Heart left ventricle (tissue), 16 donors: Measurements from ENCODE around the gene MYL6. TPM values are rescaled to one million over a fixed set of nuclear protein-coding genes. Genes with fewer than 3 reads are reported as not detected.

ENCODE experiments used
- ATAC-seq, 4 donors: fragments of 200-7000 bp; cut with Tn5 transposase; one replicate each; pipeline ENCODE4 v1.9.1; 2020 to 2022; ENCODE audit warnings: moderate library complexity in 4 of 4, mild to moderate bottlenecking in 3 of 4, moderate number of reproducible peaks in 1 of 4
- DNase-seq, 5 donors: peaks; one replicate each; pipeline ENCODE4 v3.0.0-alpha.2; 2020
- H3K27ac ChIP-seq, 12 donors: fragments of 200-600 bp; sonication (generic) in 4 of 12; one replicate each; pipeline versions ENCODE4 v1.5.0 to v1.8.0; 2016 to 2022; ENCODE audit warnings: mild to moderate bottlenecking in 2 of 12
- H3K27me3 ChIP-seq, 9 donors: fragments of 200-600 bp; sonication (generic) in 2 of 9; one replicate each; pipeline versions ENCODE4 v1.5.1 to v1.8.0; 2016 to 2022; ENCODE audit warnings: mild to moderate bottlenecking in 3 of 9
- H3K36me3 ChIP-seq, 9 donors: fragments of 200-600 bp; sonication (generic) in 2 of 9; one replicate each; pipeline versions ENCODE4 v1.5.0 to v1.8.0; 2018 to 2022; ENCODE audit warnings: mild to moderate bottlenecking in 2 of 9
- H3K4me1 ChIP-seq, 12 donors: fragments of 200-600 bp; sonication (generic) in 4 of 12; one replicate each; pipeline versions ENCODE4 v1.5.0 to v1.8.0; 2016 to 2022; ENCODE audit warnings: mild to moderate bottlenecking in 3 of 12
- H3K4me3 ChIP-seq, 12 donors: fragments of 200-600 bp; sonication (generic) in 4 of 12; one replicate each; pipeline versions ENCODE4 v1.5.0 to v1.8.0; 2017 to 2022; ENCODE audit warnings: mild to moderate bottlenecking in 9 of 12, moderate library complexity in 4 of 12
- H3K9me3 ChIP-seq, 12 donors: fragments of 200-600 bp; sonication (generic) in 4 of 12; one replicate each; pipeline versions ENCODE4 v1.5.0 to v1.8.0; 2016 to 2022; ENCODE audit warnings: mild to moderate bottlenecking in 1 of 12
- POLR2A ChIP-seq, 2 donors: fragments of 450-650 bp; IDR thresholded peaks; one replicate each; pipeline ENCODE4 v1.6.1; 2017; ENCODE audit warnings: antibody characterized with exemption in 2 of 2, mild to moderate bottlenecking in 2 of 2, moderate library complexity in 2 of 2
- WGBS, 4 donors: extraction: QIAGEN DNeasy Blood & Tissue Kit in 2 of 4; methylation state at CpG; one replicate each; pipeline versions ENCODE4 v1.1.5 to v1.1.7; 2013 to 2018; 5-methylcytosine and 5-hydroxymethylcytosine counted together
- intact Hi-C, 10 donors: fragments of 100-400 bp; cut with DNase I; formaldehyde crosslinking; loops; one replicate each; pipeline versions ENCODE4 v1.11.1 to v1.14.2; 2022
- polyA plus RNA-seq, 2 donors: library from polyadenylated mRNA; stranded (reverse); fragments of 200-250 nt; gene quantifications; one replicate each; pipeline ENCODE4 v1.2.3, GENCODE V29; 2013
- total RNA-seq, 9 donors: library from RNA; depleted of rRNA in 2 of 9; stranded (reverse); fragments of >200 nt in 2 of 9; fragmentation: NEBNext Ultra II Directional in 3 of 9; extraction: Animal tissue kit (Norgen Biotek cat#: 25700) in 3 of 9; gene quantifications; one replicate each; pipeline versions ENCODE4 v1.1.0 to v1.2.4, GENCODE V29; 2016 to 2023
- TF ChIP-seq, protein P1 (sequence below), 12 donors: fragments of 200-600 bp; sonication (generic) in 4 of 12; IDR thresholded peaks; one replicate each; pipeline versions ENCODE4 v1.5.0 to v1.8.0; 2018 to 2022; ENCODE audit warnings: antibody characterized with exemption in 12 of 12, mild to moderate bottlenecking in 5 of 12
- donor health status: ischemic (EF 13 %, LVEDD 7.1; RV severe dilation, severe dysfunction).
- donor health status: healthy with polysubstance abuse.
- donor health status: DM: no; HTN: yes; CAD: no.
- donor health status: DM: no; HTN: no; CAD: no.
- donor health status: ischemic (EF 25% LVEDD 6.9; RV normal size, moderate dysfunction).
- donor health status: ischemic (EF 25% LVEDD 5.7; RV mildly dilated, moderate dysfunction).
- donor health status: healthy.
- donor health status: DM: yes; HTN: yes; CAD: no.
- donor health status: ischemic (EF 35%, LVEDD 5.7; RV mildly dilated, moderate dysfunction).
- donor health status: nonischemic (EF 11% LVEDD 7.7; RV severe dilation, severe dysfunction).
- donor health status: DM: yes; HTN: yes; CAD: no.
- donor health status: PGD.
- donor health status: ischemic (EF 29% LVEDD 5.4; RV normal size, mild dysfunction).
- donor health status: nonischemic (EF 23%, LVEDD 6.1; RV moderate dilation, normal function).

The MYL6 gene
- total and polyA plus RNA-seq, 11 donors: 355 to 1,383 (median 718) TPM

DNA sequence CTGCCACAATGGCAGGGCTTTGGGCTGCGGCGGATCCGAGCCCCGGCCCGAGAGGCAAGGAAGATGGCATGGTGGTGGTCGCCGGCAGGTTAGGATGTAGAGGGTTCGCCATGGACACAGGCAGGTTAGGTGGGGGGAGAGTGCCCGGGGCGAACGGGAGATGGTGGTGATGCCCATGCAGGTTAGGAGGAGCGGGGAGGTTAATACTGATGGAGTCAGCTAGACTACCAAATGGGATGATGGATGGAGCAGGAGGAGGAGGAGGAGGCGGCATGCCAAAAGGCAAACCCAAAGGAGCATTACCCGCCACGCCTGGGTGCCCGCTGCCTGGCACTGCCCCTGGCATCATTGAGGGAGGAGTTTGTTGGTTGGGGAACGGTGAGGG lies 6.2 kb downstream of the MYL6 start:
- ATAC-seq (peak in 1 of 4 donors; percentile 2), DNase-seq (no peak)
- Histone ChIP-seq H3K4me3 (no peak overlapping the region), H3K27ac (peak overlapping the region in 1 of 12 donors; percentile 98), H3K27me3 (no peaks in the 10 kb centered on the region), H3K36me3 (peaks cover 0 to 98% (median 97%) of the 10 kb centered on the region in 9 donors), H3K9me3 (no peaks in the 10 kb centered on the region), H3K4me1 (peaks cover 4 to 43% (median 27%) of the 10 kb centered on the region in 12 donors)
- intact Hi-C loops: no loop called here
- 91 to 94% (median 92%) methylated on average over 17 of the region's 17 CpGs for WGBS, 4 donors
- TF ChIP-seq POLR2A (IDR thresholded peaks at IDR 0.05): no peak
- TF ChIP-seq, protein P1, sequence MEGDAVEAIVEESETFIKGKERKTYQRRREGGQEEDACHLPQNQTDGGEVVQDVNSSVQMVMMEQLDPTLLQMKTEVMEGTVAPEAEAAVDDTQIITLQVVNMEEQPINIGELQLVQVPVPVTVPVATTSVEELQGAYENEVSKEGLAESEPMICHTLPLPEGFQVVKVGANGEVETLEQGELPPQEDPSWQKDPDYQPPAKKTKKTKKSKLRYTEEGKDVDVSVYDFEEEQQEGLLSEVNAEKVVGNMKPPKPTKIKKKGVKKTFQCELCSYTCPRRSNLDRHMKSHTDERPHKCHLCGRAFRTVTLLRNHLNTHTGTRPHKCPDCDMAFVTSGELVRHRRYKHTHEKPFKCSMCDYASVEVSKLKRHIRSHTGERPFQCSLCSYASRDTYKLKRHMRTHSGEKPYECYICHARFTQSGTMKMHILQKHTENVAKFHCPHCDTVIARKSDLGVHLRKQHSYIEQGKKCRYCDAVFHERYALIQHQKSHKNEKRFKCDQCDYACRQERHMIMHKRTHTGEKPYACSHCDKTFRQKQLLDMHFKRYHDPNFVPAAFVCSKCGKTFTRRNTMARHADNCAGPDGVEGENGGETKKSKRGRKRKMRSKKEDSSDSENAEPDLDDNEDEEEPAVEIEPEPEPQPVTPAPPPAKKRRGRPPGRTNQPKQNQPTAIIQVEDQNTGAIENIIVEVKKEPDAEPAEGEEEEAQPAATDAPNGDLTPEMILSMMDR (IDR thresholded peaks at IDR 0.05): no peak

DNA sequence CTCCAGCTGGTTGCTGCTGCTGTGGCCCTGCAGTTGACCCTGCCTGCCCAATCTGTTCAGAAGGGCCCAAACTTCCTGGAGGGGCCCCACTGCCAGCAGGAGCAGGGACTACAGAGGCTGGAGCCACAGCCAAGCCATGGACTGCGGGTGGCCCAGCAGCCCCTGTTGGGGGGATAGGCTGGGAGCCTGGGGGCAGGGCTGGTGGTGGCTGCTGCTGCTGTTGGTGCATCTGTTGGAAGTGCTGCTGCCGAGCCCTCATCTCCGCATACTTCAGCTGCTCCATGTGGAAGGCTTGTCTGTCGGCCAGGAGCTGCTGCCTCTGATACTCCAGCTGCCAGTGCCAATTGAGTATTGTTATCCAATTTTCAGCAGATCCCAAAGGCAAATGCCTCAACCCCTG lies 7.2 kb downstream of the MYL6 start:
- 38 to 56% (median 50%) methylated on average over 3 to 4 of the region's 4 CpGs for WGBS, 4 donors
- Histone ChIP-seq H3K9me3 (no peaks in the 10 kb centered on the region), H3K36me3 (peaks cover 0 to 98% (median 97%) of the 10 kb centered on the region in 9 donors), H3K27ac (peak overlapping the region in 3 of 12 donors; percentile 6 to 30 (median 8)), H3K4me1 (peaks cover 4 to 33% (median 17%) of the 10 kb centered on the region in 12 donors), H3K4me3 (no peak overlapping the region), H3K27me3 (no peaks in the 10 kb centered on the region)
- intact Hi-C loops: no loop called here
- peak in 1 of 5 donors; percentile 45 for DNase-seq
- TF ChIP-seq POLR2A (IDR thresholded peaks at IDR 0.05): no peak
- TF ChIP-seq, protein P1 (IDR thresholded peaks at IDR 0.05): no peak
- peak in 3 of 4 donors; percentile 4 to 23 (median 9) for ATAC-seq

DNA sequence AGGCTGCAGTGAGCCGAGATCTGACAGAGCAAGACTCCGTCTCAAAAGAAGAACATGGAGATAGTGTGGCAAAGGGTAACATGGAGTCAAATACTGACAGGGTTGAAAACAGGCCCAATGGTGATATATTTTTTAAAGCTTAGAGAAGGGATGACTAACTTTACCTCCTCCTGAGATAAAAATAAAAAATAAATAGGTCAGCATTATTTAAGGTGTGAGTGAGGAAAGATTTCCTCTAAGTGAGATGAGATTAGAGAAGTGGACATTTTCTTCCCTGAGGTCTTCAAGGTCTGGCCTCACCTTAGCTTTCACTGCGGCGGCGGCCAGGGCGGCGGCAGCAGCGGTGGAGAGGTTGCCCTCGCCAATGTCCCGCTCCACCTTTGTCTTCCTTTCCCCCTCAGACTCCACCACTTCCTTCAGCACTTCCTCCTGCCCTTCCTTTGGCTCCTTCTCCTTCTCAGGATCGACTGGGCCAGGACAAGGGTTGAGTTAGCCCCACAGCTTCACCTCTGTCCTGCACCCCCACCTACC lies 11.1 kb downstream of the MYL6 start:
- Histone ChIP-seq H3K9me3 (no peaks in the 10 kb centered on the region), H3K27ac (no peak overlapping the region), H3K4me1 (peaks cover 0 to 10% (median 0%) of the 10 kb centered on the region in 12 donors), H3K36me3 (peaks cover 3 to 98% (median 97%) of the 10 kb centered on the region in 9 donors), H3K4me3 (no peak overlapping the region), H3K27me3 (no peaks in the 10 kb centered on the region)
- 78 to 89% (median 82%) methylated on average over 11 of the region's 11 CpGs for WGBS, 4 donors
- TF ChIP-seq, protein P1 (IDR thresholded peaks at IDR 0.05): no peak
- TF ChIP-seq POLR2A (IDR thresholded peaks at IDR 0.05): no peak
- ATAC-seq (no peak), DNase-seq (no peak)
- intact Hi-C loops: no loop called here

DNA sequence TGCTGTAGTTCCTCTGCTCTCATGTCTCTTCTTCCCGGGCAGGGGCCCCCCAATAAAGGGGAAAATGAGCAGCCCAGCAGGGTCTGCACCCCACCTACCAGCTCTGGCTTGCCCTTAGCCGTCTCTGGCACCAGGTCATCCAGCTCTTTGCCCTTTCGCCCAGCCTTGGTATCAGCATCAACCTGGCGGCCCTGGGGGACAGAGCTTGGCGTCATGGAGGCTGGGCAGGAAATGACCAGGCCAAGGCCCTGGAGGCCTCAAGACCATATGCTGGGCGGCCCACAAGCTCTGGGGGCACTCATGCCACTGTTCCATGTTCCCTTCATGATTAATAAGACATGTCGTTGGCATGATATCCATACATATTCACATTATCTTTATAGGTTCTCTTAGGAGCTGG lies 14.7 kb downstream of the MYL6 start:
- Histone ChIP-seq H3K4me3 (no peak overlapping the region), H3K9me3 (no peaks in the 10 kb centered on the region), H3K27me3 (no peaks in the 10 kb centered on the region), H3K36me3 (peaks cover 3 to 100% (median 99%) of the 10 kb centered on the region in 9 donors), H3K4me1 (no peaks in the 10 kb centered on the region), H3K27ac (no peak overlapping the region)
- TF ChIP-seq, protein P1 (IDR thresholded peaks at IDR 0.05): no peak
- intact Hi-C loops: no loop called here
- DNase-seq (no peak), ATAC-seq (no peak)
- WGBS, 4 donors: 86 to 93% (median 88%) methylated on average over 7 of the region's 7 CpGs
